Psoas muscle (tissue), 8 donors: Measurements from ENCODE around the gene SARDH. TPM values are rescaled to one million over a fixed set of nuclear protein-coding genes. Genes with fewer than 3 reads are reported as not detected.

Experiments
- ATAC-seq, 4 donors: fragments of 200-7000 bp; cut with Tn5 transposase; one replicate each; pipeline ENCODE4 v1.9.1; 2020; ENCODE audit warnings: moderate library complexity in 3 of 4, mild to moderate bottlenecking in 2 of 4
- DNase-seq, 2 donors: peaks; one replicate each; pipeline ENCODE4 v3.0.0-alpha.2; 2020
- H3K27ac ChIP-seq: fragments of 200-600 bp; one replicate; pipeline ENCODE4 v1.8.0; 2022
- H3K27me3 ChIP-seq, 3 donors: fragments of 200-600 bp in 1 of 3; one replicate each; pipeline versions ENCODE4 v1.6.1 to v1.8.0; 2013 to 2022; ENCODE audit warnings: low read length in 2 of 3, mild to moderate bottlenecking in 2 of 3, moderate library complexity in 1 of 3; ENCODE audit not compliant: insufficient read depth in 3 of 3
- H3K36me3 ChIP-seq, 2 donors: fragments of 200-600 bp in 1 of 2; one replicate each; pipeline versions ENCODE4 v1.6.1 to v1.8.0; 2013 to 2022; ENCODE audit warnings: low read depth in 1 of 2, mild to moderate bottlenecking in 1 of 2, moderate library complexity in 1 of 2; ENCODE audit not compliant: insufficient read depth in 1 of 2
- H3K4me1 ChIP-seq: fragments of 200-600 bp; one replicate; pipeline ENCODE4 v1.8.0; 2022
- H3K4me3 ChIP-seq: fragments of 200-600 bp; one replicate; pipeline ENCODE4 v1.8.0; 2022; ENCODE audit warnings: mild to moderate bottlenecking
- H3K9me3 ChIP-seq: fragments of 200-600 bp; one replicate; pipeline ENCODE4 v1.8.0; 2022
- WGBS, 3 donors: extraction: QIAGEN DNeasy Blood & Tissue Kit; methylation state at CpG; one replicate each; pipeline versions ENCODE4 v1.1.6 to v1.1.7; 2013; 5-methylcytosine and 5-hydroxymethylcytosine counted together
- intact Hi-C, 2 donors: fragments of 100-400 bp; cut with DNase I; formaldehyde crosslinking; loops; one replicate each; pipeline versions ENCODE4 v1.11.0 to v1.14.2; 2022
- polyA plus RNA-seq, 3 donors: library from polyadenylated mRNA; stranded (reverse); fragments of 200-250 nt; gene quantifications; one replicate each; pipeline ENCODE4 v1.2.3, GENCODE V29; 2013
- total RNA-seq, 4 donors: library from RNA; stranded (reverse); fragmentation: NEBNext Ultra II Directional in 2 of 4; extraction: Animal tissue kit (Norgen Biotek cat#: 25700) in 2 of 4; gene quantifications; one replicate each; pipeline versions ENCODE4 v1.2.1 to v1.2.4, GENCODE V29; 2021 to 2023
- TF ChIP-seq, protein P1 (sequence below): fragments of 200-600 bp; IDR thresholded peaks from one replicate; pipeline ENCODE4 v1.8.0; 2022; ENCODE audit warnings: antibody characterized with exemption
- donor health status: healthy with polysubstance abuse.
- donor health status: DM: no; HTN: no; CAD: no; lungs with moderate emphysema.
- donor health status: Bipolar disorder and iron deficiency.
- donor health status: healthy.
- donor health status: DM: yes; HTN: yes; CAD: no.
- donor health status: DM: no; HTN: no; CAD: no.
- donor health status: DM: no; HTN: no; CAD: no.
- donor health status: DM: yes; HTN: yes; CAD: no.

The SARDH gene
- total and polyA plus RNA-seq, 7 donors: 0.16 to 2.5 (median 0.62) TPM

DNA sequence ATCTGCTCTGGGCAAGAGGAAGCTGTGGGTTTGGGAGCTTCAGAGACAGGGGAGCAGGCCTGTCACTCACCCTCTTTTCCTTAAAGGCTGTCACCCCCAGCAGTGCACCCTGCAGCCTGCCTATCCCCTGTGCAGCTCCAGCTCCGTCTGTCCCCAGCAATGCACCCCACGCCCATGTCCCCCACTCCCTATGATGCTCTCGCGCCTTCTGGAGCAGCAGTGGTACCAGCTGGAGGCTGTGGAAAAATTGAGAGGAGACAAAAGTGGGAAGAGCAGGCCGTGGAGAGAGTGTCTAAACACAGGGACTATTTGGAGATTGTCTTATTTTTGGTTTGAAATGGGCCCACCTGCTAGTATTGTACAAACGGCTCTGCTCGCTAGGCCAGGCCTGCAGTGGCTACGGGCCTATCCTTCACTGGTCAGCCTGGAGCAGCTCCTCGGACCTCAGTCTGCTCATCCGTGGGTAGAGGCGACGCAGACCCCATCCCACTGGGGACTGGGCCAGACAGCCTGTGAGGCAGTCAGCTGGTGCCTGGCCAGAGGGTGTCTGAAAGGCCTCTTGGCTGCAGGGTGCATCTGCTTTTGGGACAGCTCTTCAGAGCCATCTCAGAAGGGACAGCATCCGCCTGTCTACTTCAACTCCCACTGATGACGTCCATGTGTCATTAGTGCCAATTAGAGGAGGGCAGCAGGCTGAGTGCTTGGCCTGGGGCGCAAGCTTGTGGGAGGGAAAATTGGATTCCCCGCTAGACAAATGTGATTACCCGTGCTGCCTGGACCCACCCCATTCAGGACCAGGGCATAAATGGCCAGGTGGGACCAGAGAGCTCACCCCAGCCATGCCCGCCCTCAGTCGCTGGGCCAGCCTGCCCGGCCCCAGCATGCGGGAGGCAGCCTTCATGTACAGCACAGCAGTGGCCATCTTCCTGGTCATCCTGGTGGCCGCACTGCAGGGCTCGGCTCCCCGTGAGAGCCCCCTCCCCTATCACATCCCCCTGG lies 102.3 kb downstream of the SARDH start, which contains the start of gene DBH:
TSS of gene DBH (plus strand) at position 831 of the 999 bp plus-strand sequence. CDS start at position 840, 9 bp downstream.
- no peak within 1 kb of the TSS for H3K27ac ChIP-seq
- H3K9me3 ChIP-seq: no peaks in the 10 kb centered on the region
- no peaks in the 10 kb centered on the region for H3K4me1 ChIP-seq
- ATAC-seq: no peak
- peaks cover 0 to 39% (median 13%) of the 10 kb centered on the region in 3 donors for H3K27me3 ChIP-seq
- TF ChIP-seq, protein P1, sequence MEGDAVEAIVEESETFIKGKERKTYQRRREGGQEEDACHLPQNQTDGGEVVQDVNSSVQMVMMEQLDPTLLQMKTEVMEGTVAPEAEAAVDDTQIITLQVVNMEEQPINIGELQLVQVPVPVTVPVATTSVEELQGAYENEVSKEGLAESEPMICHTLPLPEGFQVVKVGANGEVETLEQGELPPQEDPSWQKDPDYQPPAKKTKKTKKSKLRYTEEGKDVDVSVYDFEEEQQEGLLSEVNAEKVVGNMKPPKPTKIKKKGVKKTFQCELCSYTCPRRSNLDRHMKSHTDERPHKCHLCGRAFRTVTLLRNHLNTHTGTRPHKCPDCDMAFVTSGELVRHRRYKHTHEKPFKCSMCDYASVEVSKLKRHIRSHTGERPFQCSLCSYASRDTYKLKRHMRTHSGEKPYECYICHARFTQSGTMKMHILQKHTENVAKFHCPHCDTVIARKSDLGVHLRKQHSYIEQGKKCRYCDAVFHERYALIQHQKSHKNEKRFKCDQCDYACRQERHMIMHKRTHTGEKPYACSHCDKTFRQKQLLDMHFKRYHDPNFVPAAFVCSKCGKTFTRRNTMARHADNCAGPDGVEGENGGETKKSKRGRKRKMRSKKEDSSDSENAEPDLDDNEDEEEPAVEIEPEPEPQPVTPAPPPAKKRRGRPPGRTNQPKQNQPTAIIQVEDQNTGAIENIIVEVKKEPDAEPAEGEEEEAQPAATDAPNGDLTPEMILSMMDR: no peak
- no peaks in the 10 kb centered on the region for H3K36me3 ChIP-seq
- 86 to 90% (median 88%) methylated on average over 21 to 24 of the region's 24 CpGs for WGBS, 3 donors
- intact Hi-C loops: no loop called here
- no peak within 1 kb of the TSS for H3K4me3 ChIP-seq
- DNase-seq: peak in 1 of 2 donors; percentile 31

DNA sequence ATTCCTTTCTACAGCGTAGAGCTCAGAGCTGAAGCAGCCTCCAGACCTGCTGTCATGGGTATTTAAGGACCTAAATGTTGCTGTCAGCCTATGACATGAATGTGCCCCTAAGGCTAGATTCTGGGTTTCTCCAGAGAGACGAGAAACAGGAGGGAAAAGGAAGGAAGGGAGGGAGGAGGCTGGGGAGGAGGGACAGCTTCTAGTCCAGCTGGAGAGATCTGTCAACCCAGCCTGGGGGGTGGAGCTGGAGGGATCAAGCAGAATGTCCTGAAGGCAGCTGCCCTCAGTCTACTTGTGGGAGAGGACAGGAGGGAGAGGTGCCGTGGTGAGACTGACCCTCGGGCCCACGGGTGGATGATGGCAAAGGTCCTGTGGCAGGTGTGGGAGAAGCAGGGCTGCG lies 103.1 kb downstream of the SARDH start:
- intact Hi-C loops: no loop called here
- TF ChIP-seq, protein P1: no peak
- ATAC-seq (no peak), DNase-seq (peak in 1 of 2 donors; percentile 30)
- Histone ChIP-seq H3K9me3 (no peaks in the 10 kb centered on the region), H3K27ac (no peak overlapping the region), H3K4me1 (no peaks in the 10 kb centered on the region), H3K4me3 (no peak overlapping the region), H3K27me3 (peaks cover 0 to 37% (median 15%) of the 10 kb centered on the region in 3 donors), H3K36me3 (no peaks in the 10 kb centered on the region)
- 26 to 48% (median 32%) methylated on average over 6 of the region's 6 CpGs for WGBS, 3 donors

DNA sequence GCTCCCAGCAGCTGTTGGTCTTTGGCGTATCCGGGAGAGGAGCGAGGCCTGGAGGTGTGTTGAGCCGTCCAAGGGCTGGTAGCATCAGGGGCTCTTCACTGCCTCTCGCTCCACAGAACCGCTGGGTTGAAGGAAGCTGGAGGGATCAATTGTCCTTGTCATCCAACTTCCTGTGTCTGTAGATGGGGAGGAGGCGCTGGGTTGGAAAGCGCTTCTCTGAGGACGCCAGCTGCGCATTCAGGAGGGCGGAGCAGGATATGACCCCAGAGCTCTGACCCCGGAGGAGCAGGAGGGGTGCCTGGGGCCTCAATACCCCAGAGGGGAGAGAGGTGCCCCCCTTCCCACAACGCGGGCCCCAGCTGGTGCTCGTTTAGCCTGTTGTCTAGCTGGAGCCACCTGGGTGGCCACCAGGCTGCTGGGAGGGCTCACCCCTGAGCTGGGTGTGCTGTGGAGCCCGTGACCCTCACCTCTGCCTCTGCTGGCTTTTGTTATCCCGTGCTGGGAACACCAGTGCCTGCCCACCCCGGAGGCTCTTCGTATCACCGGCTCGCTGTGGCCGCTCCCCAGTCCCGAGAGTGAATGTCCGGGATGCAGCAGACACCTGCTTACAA lies 104.0 kb downstream of the SARDH start:
- Histone ChIP-seq H3K27ac (no peak overlapping the region), H3K27me3 (peaks cover 0 to 46% (median 16%) of the 10 kb centered on the region in 3 donors), H3K4me1 (no peaks in the 10 kb centered on the region), H3K4me3 (no peak overlapping the region), H3K36me3 (no peaks in the 10 kb centered on the region), H3K9me3 (no peaks in the 10 kb centered on the region)
- 36 to 44% (median 41%) methylated on average over 24 of the region's 24 CpGs for WGBS, 3 donors
- ATAC-seq (no peak), DNase-seq (peak in 1 of 2 donors; percentile 40)
- TF ChIP-seq, protein P1: no peak
- intact Hi-C loops: no loop called here

DNA sequence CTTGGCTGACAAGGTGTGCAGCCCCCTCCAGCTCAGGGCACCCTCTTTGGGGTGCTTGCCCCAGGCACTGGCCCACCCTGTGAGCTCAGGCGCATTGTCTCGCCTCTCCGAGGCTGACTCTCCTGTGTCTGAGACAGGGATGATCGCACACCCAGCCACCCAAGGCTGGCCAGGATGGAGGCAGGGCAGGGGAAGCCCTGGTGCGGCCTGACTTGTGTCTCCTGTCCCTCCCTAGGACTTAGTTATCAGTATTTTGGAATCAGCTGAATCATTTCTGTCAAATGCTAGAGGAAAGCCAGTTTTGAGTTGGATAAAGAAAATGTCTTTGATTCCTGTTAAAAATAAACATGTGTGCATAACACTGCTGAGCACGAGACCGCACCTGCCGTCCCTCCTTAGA lies 104.5 kb downstream of the SARDH start:
- H3K27me3 ChIP-seq: peaks cover 0 to 46% (median 16%) of the 10 kb centered on the region in 3 donors
- no peak overlapping the region for H3K4me3 ChIP-seq
- ATAC-seq: no peak
- WGBS, 3 donors: 50 to 66% (median 54%) methylated on average over 8 of the region's 8 CpGs
- peak in 1 of 2 donors; percentile 16 for DNase-seq
- no peaks in the 10 kb centered on the region for H3K4me1 ChIP-seq
- no peaks in the 10 kb centered on the region for H3K9me3 ChIP-seq
- intact Hi-C loops: loop anchor here in 1 of 2 donors (2.0 kb wide), 1 partner anchor 31 kb away; no protein-coding TSS in a partner anchor
- no peak overlapping the region for H3K27ac ChIP-seq
- TF ChIP-seq, protein P1: no peak
- no peaks in the 10 kb centered on the region for H3K36me3 ChIP-seq
